Brain microvascular endothelial cell (primary cell): ENCODE results near the gene ZGPAT.

Experiments
- DNase-seq: peaks from one replicate; pipeline ENCODE4 v3.0.0-alpha.2; 2020
- H3K27ac ChIP-seq: fragments of 250-450 bp; sonication (Bioruptor Pico); 2 replicates; pipeline ENCODE4 v1.5.1; 2020; ENCODE audit warnings: mild to moderate bottlenecking, moderate library complexity
- H3K27me3 ChIP-seq: fragments of 250-450 bp; sonication (Bioruptor Pico); replicated peaks from 2 replicates; pipeline ENCODE4 v1.5.1; 2020; ENCODE audit warnings: mild to moderate bottlenecking
- H3K36me3 ChIP-seq: fragments of 250-450 bp; sonication (Bioruptor Pico); replicated peaks from 2 replicates; pipeline ENCODE4 v1.5.1; 2020; ENCODE audit warnings: mild to moderate bottlenecking
- H3K4me3 ChIP-seq: 2 replicates; pipeline ENCODE4 v1.5.1; 2011; ENCODE audit warnings: low read depth, mild to moderate bottlenecking, control low read depth, low read length, moderate library complexity
- CTCF ChIP-seq: IDR thresholded peaks from 2 replicates; pipeline ENCODE4 v1.5.1; 2011; ENCODE audit warnings: low read depth, mild to moderate bottlenecking, moderate library complexity, low read length, control low read depth, inconsistent platforms; ENCODE audit errors: missing control alignments
- in situ Hi-C: cut with HindIII; loops from 2 replicates; pipeline ENCODE4 v1.10.0; 2017; ENCODE audit warnings: low sequenced_read_pairs, low pct_ligation_motif_present

The ZGPAT gene

GRCh38 chr20:63769891-63770474 lies 62.1 kb downstream of the ZGPAT start:
- no peak for TF ChIP-seq CTCF
- in situ Hi-C loops, result no loop called here
- no peak for DNase-seq
- H3K4me3 ChIP-seq, result no peak overlapping the region
- H3K27me3 ChIP-seq, result no peaks in the 10 kb centered on the region
- H3K36me3 ChIP-seq, result no peaks in the 10 kb centered on the region
- no peak overlapping the region for H3K27ac ChIP-seq

DNA sequence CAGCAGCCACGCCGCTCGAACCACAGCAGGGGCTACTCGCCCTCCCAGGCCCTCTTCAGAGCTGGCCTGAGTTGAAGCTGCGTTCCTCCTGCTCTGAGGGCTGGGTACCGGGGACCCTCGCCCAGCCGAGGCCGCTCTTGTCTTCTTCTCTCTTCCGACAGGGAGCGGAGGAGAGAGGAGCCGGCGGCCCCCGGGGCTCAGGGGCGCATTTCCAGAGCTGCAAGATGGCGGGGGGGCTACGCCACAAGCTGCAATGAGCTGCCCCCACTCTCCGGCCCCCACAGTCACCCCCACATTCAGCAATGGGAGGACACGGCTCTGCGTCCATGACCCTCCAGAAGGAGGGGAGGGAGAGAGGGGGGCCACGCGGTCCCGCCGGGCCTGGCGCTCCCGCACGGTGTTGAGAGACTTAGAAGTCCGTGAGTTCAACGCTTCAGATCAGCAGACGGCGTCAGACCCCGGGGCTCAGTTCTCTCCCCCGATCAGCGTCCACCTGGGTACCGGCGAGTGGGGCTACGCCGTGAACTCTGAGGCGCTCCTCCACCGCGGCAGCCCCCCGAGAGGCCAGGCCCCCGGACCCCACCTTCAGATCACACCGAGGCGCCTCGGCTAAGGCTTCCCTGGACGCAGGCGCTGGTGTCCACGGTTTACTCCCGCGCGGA lies 63.3 kb downstream of the ZGPAT start:
- TF ChIP-seq CTCF, result no peak
- DNase-seq, result no peak
- no peaks in the 10 kb centered on the region for H3K27me3 ChIP-seq
- in situ Hi-C loops, result no loop called here
- no peak overlapping the region for H3K4me3 ChIP-seq
- H3K36me3 ChIP-seq, result no peaks in the 10 kb centered on the region
- H3K27ac ChIP-seq, result no peak overlapping the region

DNA sequence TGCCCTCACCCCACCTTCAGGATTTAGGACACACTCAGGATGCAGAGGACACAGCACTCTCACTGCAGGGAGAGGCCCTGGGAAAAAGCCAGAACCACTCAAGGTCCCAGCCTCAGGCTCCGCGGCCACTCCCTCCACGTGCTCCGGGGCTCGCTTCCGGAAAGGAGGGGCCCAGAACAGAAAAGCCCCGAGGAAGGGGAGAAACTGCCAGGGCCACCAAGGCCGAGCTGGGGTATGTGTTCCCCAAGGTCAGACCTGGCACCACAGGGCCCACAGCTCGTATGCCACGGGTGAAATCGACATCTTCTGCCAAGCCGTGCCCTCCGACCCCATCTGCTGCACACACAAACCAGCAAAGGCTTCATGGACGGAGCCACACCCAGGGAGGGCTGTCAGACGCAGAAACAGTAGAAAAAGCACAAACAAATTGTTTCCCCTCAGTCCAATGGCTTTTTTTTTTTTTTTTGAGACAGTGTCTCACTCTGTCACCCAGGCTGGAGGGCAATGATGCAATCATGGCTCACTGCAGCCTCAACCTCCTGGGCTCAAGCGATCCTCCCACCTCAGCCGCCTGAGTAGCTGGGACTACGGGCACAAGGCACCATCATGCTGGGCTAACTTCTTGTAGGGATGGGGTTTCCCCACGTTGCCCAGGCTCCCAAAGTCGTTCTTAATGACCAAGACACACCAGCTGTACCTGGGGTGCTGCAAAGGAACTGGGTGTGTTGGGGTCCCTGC lies 65.1 kb downstream of the ZGPAT start:
- no peak overlapping the region for H3K4me3 ChIP-seq
- H3K27ac ChIP-seq, result no peak overlapping the region
- TF ChIP-seq CTCF, result no peak
- no peak for DNase-seq
- in situ Hi-C loops, result no loop called here
- no peaks in the 10 kb centered on the region for H3K36me3 ChIP-seq
- H3K27me3 ChIP-seq, result no peaks in the 10 kb centered on the region

- H3K27me3 ChIP-seq, result no peaks in the 10 kb centered on the region
- H3K4me3 ChIP-seq, result no peak overlapping the region
- no peak for TF ChIP-seq CTCF
- DNase-seq, result no peak
- H3K36me3 ChIP-seq, result no peaks in the 10 kb centered on the region
- no peak overlapping the region for H3K27ac ChIP-seq
- in situ Hi-C loops, result no loop called here
These were observed 65.9 kb downstream of the ZGPAT start for GRCh38 chr20:63773571-63774241.

- H3K4me3 ChIP-seq, result no peak overlapping the region
- H3K36me3 ChIP-seq, result no peaks in the 10 kb centered on the region
- H3K27ac ChIP-seq, result no peak overlapping the region
- in situ Hi-C loops, result no loop called here
- no peaks in the 10 kb centered on the region for H3K27me3 ChIP-seq
- TF ChIP-seq CTCF, result no peak
- DNase-seq, result no peak
These were observed 66.5 kb downstream of the ZGPAT start for GRCh38 chr20:63774306-63774705.
